Natural killer cell (primary cell): ENCODE results near the gene GGT5. TPM values are rescaled to one million over a fixed set of nuclear protein-coding genes. Genes with fewer than 3 reads are reported as not detected.

Experiments used
- ATAC-seq, 3 donors: fragments of 150-1000 bp in 2 of 3; fragments of 200-7000 bp in 1 of 3; cut with Tn5 transposase; 1 replicate in 1 of 3; 2 replicates in 2 of 3; pipeline ENCODE4 v1.10.0; 2021; ENCODE audit warnings: mild to moderate bottlenecking in 2 of 3, moderate library complexity in 2 of 3
- DNase-seq, 2 donors: peaks; one replicate each; pipeline versions ENCODE4 v3.0.0 to v3.0.0-alpha.2; 2013 to 2021; ENCODE audit warnings: mixed read lengths in 1 of 2
- H3K27ac ChIP-seq: one replicate; pipeline ENCODE4 v1.5.1; 2013; ENCODE audit warnings: mild to moderate bottlenecking, low read length
- H3K27me3 ChIP-seq: one replicate; pipeline ENCODE4 v1.6.1; 2013; ENCODE audit warnings: low read length; ENCODE audit not compliant: control insufficient read depth, insufficient read depth
- H3K36me3 ChIP-seq: one replicate; pipeline ENCODE4 v1.6.1; 2013; ENCODE audit warnings: low read length; ENCODE audit not compliant: control insufficient read depth, insufficient read depth
- H3K4me1 ChIP-seq: one replicate; pipeline ENCODE4 v1.6.1; 2013; ENCODE audit warnings: low read length; ENCODE audit not compliant: control insufficient read depth, insufficient read depth
- H3K4me3 ChIP-seq: one replicate; pipeline ENCODE4 v1.5.1; 2013; ENCODE audit warnings: low read length
- H3K9me3 ChIP-seq: one replicate; pipeline ENCODE4 v1.6.1; 2013; ENCODE audit warnings: low read length; ENCODE audit not compliant: control insufficient read depth, insufficient read depth
- H3K27ac Mint-ChIP-seq, 2 donors: one replicate each; pipeline ENCODE4 v1.8.0; 2022; ENCODE audit warnings: mild to moderate bottlenecking in 2 of 2, mixed read lengths in 2 of 2, moderate library complexity in 1 of 2
- H3K27me3 Mint-ChIP-seq, 2 donors: one replicate each; pipeline ENCODE4 v1.8.0; 2022; ENCODE audit warnings: low read depth in 2 of 2, mixed read lengths in 2 of 2
- H3K36me3 Mint-ChIP-seq: one replicate; pipeline ENCODE4 v1.8.0; 2022; ENCODE audit warnings: mixed read lengths
- H3K4me1 Mint-ChIP-seq, 2 donors: one replicate each; pipeline ENCODE4 v1.8.0; 2022; ENCODE audit warnings: mixed read lengths in 2 of 2
- H3K4me3 Mint-ChIP-seq: one replicate; pipeline ENCODE4 v1.8.0; 2022; ENCODE audit warnings: mild to moderate bottlenecking, moderate library complexity, mixed read lengths
- H3K9me3 Mint-ChIP-seq, 2 donors: one replicate each; pipeline ENCODE4 v1.8.0; 2022; ENCODE audit warnings: mixed read lengths in 2 of 2
- CTCF ChIP-seq: fragments of 200-600 bp; IDR thresholded peaks from one replicate; pipeline ENCODE4 v1.8.0; 2022; ENCODE audit warnings: antibody characterized with exemption
- WGBS: methylation state at CpG from one replicate; pipeline ENCODE4 v1.1.7; 2013; ENCODE audit warnings: missing lambda C conversion rate; ENCODE audit not compliant: insufficient coverage; 5-methylcytosine and 5-hydroxymethylcytosine counted together
- intact Hi-C: fragments of 100-400 bp; cut with micrococcal nuclease; formaldehyde crosslinking; loops from one replicate; pipeline ENCODE4 v1.14.2; 2022
- total RNA-seq, 4 donors: library from RNA; stranded (reverse); fragments of 120-200 nt in 1 of 4; gene quantifications; one replicate each; pipeline versions ENCODE4 v1.2.3 to v1.2.4, GENCODE V29; 2013 to 2022

Gene GGT5
- total RNA-seq, 3 donors from 2014 or later (not counting 1 experiment from before 2014, with no cell fraction given), result not detected

- no peaks in the 10 kb centered on the region for H3K9me3 ChIP-seq
- ATAC-seq, result no peak
- no peak overlapping the region for H3K4me3 ChIP-seq
- H3K36me3 ChIP-seq, result peaks cover 36% of the 10 kb centered on the region
- no peak overlapping the region for H3K27ac ChIP-seq
- Mint-ChIP-seq H3K27ac (peak overlapping the region in 1 of 2 donors; percentile 45), H3K9me3 (no peaks in the 10 kb centered on the region), H3K36me3 (no peaks in the 10 kb centered on the region), H3K4me3 (no peak overlapping the region), H3K27me3 (no peaks in the 10 kb centered on the region), H3K4me1 (peaks cover 0 to 12% of the 10 kb centered on the region in 2 donors)
- DNase-seq, result no peak
- intact Hi-C loops, result loop anchor here (10.0 kb wide), 1 partner anchor 345 kb away; no protein-coding TSS in a partner anchor
- no peak for TF ChIP-seq CTCF
- 86% methylated on average over 17 of the region's 17 CpGs for WGBS
- H3K4me1 ChIP-seq, result no peaks in the 10 kb centered on the region
- H3K27me3 ChIP-seq, result no peaks in the 10 kb centered on the region
Measured at GRCh38 chr22:24179478-24180210, 65.2 kb downstream of the GGT5 start.

- Mint-ChIP-seq H3K27ac (peak overlapping the region in 1 of 2 donors; percentile 45), H3K4me1 (peaks cover 0 to 12% of the 10 kb centered on the region in 2 donors), H3K4me3 (no peak overlapping the region), H3K9me3 (no peaks in the 10 kb centered on the region), H3K27me3 (no peaks in the 10 kb centered on the region), H3K36me3 (no peaks in the 10 kb centered on the region)
- Histone ChIP-seq H3K4me1 (no peaks in the 10 kb centered on the region), H3K27ac (no peak overlapping the region), H3K9me3 (no peaks in the 10 kb centered on the region), H3K36me3 (peaks cover 42% of the 10 kb centered on the region), H3K4me3 (no peak overlapping the region), H3K27me3 (no peaks in the 10 kb centered on the region)
- 91% methylated on average over 21 of the region's 21 CpGs for WGBS
- DNase-seq (no peak), ATAC-seq (no peak)
- TF ChIP-seq CTCF, result no peak
- intact Hi-C loops, result no loop called here
Measured at GRCh38 chr22:24178502-24179440, 66.1 kb downstream of the GGT5 start.

GRCh38 chr22:24178021-24178431 lies 66.9 kb downstream of the GGT5 start:
- Mint-ChIP-seq H3K4me3 (no peak overlapping the region), H3K36me3 (no peaks in the 10 kb centered on the region), H3K9me3 (no peaks in the 10 kb centered on the region), H3K27me3 (no peaks in the 10 kb centered on the region), H3K27ac (no peak overlapping the region), H3K4me1 (peaks cover 0 to 12% of the 10 kb centered on the region in 2 donors)
- TF ChIP-seq CTCF, result no peak
- no peaks in the 10 kb centered on the region for H3K9me3 ChIP-seq
- WGBS, result 97% methylated on average over 11 of the region's 12 CpGs
- intact Hi-C loops, result no loop called here
- H3K36me3 ChIP-seq, result peaks cover 46% of the 10 kb centered on the region
- no peak for DNase-seq
- H3K27me3 ChIP-seq, result no peaks in the 10 kb centered on the region
- no peak overlapping the region for H3K4me3 ChIP-seq
- H3K4me1 ChIP-seq, result no peaks in the 10 kb centered on the region
- no peak for ATAC-seq
- H3K27ac ChIP-seq, result no peak overlapping the region
